GM03348 (cell line): Measurements from ENCODE around the gene CHCHD10.
"Not testable (repeated sequence)": the region's sequence is repeated elsewhere in the genome, so short reads cannot be mapped to it uniquely, and the experiment has no call there.

Source experiments
- DNase-seq: peaks from one replicate; pipeline ENCODE4 v3.0.0; 2012; ENCODE audit warnings: low spot score

Gene CHCHD10

GRCh38 chr22:23750367-23750713, 17.4 kb downstream of the CHCHD10 start:
- DNase-seq, result no peak

DNA sequence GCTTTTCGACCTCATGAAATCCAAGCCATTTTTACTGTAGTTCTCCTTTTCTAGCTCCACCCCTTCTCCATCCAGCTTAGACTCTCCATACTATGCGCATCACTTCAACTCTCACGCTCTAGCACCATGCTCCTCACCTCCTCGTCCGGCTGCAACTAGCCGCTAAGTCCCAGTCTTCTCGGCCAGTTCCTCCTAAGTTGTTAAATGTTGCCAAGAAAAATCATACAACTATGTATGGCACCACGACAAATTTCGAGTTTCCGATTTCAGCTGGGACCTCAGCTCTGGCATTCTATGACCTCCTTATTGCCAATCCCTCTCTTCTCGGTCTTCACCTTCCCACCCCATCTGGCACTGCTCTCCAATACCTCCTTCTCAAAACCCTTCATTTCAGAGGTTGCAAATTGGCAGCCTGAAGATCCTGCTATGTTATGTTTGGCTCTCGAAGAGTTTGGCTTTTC, 17.9 kb downstream of the CHCHD10 start:
- DNase-seq, result no peak

GRCh38 chr22:23745791-23746190, 22.0 kb downstream of the CHCHD10 start:
- DNase-seq, result no peak

GRCh38 chr22:23744485-23744884, 23.3 kb downstream of the CHCHD10 start:
- no peak for DNase-seq

GRCh38 chr22:23744001-23744400, 23.8 kb downstream of the CHCHD10 start:
- DNase-seq, result no peak

DNA sequence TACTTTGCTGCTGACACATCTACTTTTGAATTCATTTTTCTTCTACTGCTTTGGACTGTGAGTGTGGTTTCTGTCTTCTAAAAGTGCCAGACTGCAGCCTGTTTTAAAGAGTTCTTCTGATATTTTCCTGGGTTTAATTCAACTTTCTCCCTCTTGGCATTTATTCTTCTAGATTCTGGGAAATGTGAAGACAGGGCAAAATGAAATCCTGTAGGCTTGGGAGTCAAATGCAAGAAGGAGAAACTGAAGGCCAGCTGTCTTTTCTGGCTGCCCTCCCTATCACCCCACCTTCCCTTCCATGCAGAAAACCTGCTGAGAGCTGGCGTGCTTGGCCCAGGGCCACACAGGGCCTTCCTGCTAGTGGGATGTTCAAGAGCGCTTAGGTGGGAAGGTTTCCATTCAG, 24.5 kb downstream of the CHCHD10 start:
- no peak for DNase-seq

DNA sequence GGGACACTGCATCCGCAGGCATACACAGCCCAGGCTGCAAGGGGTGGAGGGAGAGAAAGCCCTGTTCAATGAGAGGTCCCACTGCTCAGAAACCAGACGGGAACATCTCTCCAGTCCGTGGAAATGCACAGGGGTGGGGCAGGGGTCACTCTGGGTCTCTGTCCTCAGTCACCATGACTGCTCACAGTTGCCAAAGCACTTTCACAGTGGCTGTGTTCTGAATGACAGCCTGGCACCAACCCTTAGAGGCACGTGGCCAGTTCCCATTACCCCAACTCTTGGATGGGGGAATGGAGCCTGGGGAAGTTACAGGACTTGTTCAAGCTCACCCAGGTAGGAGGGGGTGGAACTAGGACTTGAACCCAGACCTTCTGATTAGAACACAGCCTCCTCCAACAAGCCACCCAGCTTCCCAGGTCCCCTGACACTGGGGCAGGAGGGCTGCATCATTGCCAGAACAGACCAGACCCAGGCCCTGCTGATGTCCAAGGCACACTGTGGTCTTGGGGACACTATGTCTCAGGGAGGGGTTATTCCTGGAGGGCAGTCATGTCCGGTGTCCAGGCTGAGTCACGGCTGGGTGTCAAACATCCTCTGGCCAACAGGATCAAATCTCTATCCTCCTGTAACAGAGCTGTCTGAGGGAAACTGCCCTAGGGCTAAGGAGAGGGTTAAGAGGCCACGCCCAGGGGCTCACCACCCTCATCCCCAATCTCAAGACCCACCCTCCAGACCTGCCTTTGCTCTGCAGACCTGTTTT, 25.1 kb downstream of the CHCHD10 start:
- DNase-seq, result no peak

- DNase-seq, result no peak
Observed at GRCh38 chr22:23737696-23738095, 30.1 kb downstream of the CHCHD10 start.

GRCh38 chr22:23728108-23728507, 39.7 kb downstream of the CHCHD10 start:
- DNase-seq, result not testable (repeated sequence)

- DNase-seq, result no peak
Observed at GRCh38 chr22:23722724-23723123, 45.0 kb downstream of the CHCHD10 start.

DNA sequence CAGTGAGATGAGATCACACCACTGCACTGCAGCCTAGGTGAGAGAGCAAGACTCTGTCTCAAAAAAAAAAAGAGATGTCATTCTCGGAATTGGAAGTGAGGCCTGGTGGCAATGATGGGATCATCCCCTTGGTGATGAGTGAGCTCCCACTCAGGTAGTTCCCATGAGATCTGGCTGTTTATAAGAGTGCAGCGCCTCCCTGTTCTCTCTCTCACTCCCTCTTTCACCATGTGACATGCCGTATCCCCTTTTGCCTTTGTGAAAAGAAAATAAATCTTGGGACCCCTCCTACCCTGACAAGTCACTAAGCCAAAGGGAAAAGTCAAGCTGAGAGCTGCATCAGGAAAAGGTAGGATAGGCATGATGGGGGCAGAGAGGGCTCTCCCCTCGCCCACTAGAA, 45.6 kb downstream of the CHCHD10 start:
- DNase-seq, result no peak

GRCh38 chr22:23720855-23721254, 46.9 kb downstream of the CHCHD10 start:
- DNase-seq, result no peak

DNA sequence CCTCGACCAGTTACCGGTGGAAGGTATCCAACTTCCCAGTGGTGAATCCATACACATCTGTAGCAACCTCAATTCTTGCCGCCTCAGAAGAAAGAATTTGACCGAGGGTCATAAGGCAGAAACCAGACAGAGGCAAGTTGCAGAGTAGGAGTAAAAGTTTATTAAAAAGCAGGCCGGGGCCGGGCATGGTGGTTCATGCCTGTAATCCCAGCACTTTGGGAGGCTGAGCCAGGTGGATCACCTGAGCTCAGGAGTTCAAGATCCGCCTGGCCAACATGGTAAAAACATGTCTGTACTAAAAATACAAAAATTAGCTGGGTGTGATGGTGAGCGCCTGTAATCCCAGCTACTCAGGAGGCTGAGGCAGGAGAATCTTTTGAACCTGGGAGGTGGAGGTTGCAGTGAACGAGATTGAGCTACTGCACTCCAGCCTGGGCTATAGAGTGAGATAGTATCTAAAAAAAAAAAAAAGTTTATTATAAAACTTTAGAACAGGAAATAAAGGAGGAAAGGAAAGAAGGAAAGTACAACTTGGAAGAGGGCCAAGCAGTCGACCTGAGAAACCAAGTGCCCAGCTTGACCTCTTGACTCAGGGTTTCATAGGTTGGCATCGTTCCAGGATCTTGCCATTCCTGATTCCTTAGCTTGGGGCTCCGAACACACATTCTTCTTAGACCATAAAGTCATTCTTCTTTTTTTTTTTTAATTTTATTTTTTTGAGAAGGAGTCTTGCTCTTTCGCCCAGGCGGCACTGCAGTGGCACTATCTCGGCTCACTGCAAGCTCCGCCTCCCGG, 49.2 kb downstream of the CHCHD10 start:
- DNase-seq, result no peak

- DNase-seq, result peak; percentile 95
Observed at GRCh38 chr22:23716811-23717801, 50.7 kb downstream of the CHCHD10 start.
